HG03520 (cell line): Measurements from ENCODE around the gene ZMYND11.
"Not testable (repeated sequence)": the region's sequence is repeated elsewhere in the genome, so short reads cannot be mapped to it uniquely, and the experiment has no call there.

Experiments used
- ATAC-seq: cut with Tn5 transposase; IDR thresholded peaks from one replicate; pipeline ENCODE4 v1.9.1; 2021; ENCODE audit warnings: mild to moderate bottlenecking, moderate library complexity; ENCODE audit not compliant: unreplicated experiment

ZMYND11 gene

DNA sequence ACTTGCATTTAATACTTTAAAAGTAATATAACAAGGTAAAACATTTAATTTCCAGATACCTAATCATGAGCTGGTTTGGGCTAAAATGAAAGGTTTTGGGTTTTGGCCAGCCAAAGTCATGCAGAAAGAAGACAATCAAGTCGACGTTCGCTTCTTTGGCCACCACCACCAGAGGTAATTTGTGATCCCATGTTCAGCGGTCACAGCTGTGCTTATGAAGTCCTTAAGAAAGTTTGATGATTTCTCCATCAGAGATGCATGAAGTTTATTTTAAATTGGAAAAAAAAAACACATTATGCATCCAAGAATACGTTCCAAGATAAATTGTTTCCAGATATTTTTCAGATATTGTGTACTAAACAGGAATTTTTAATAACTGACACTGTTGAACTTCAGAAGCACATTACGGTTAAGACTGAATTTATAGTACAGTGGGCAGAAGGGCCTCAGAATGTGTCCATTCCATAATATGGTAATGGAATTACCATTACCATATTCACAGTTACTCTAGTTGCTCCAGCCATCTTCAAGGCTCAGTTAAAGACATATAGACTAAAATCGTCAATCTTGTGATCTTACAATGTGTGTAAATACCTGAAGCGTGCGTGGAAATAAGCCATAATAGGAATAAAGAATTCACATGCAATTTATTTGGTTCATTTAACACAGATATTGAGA lies 106.8 kb downstream of the ZMYND11 start:
- ATAC-seq = no peak

- no peak for ATAC-seq
These were observed 109.0 kb downstream of the ZMYND11 start for GRCh38 chr10:244227-244626.

GRCh38 chr10:246431-246830 lies 111.2 kb downstream of the ZMYND11 start:
- no peak for ATAC-seq

GRCh38 chr10:247480-247879 lies 112.2 kb downstream of the ZMYND11 start:
- ATAC-seq = no peak

- no peak for ATAC-seq
These were observed 113.1 kb downstream of the ZMYND11 start for GRCh38 chr10:248307-248706.

- no peak for ATAC-seq
These were observed 116.8 kb downstream of the ZMYND11 start for GRCh38 chr10:251982-252582.

GRCh38 chr10:260819-261429 lies 125.7 kb downstream of the ZMYND11 start:
- no peak for ATAC-seq

DNA sequence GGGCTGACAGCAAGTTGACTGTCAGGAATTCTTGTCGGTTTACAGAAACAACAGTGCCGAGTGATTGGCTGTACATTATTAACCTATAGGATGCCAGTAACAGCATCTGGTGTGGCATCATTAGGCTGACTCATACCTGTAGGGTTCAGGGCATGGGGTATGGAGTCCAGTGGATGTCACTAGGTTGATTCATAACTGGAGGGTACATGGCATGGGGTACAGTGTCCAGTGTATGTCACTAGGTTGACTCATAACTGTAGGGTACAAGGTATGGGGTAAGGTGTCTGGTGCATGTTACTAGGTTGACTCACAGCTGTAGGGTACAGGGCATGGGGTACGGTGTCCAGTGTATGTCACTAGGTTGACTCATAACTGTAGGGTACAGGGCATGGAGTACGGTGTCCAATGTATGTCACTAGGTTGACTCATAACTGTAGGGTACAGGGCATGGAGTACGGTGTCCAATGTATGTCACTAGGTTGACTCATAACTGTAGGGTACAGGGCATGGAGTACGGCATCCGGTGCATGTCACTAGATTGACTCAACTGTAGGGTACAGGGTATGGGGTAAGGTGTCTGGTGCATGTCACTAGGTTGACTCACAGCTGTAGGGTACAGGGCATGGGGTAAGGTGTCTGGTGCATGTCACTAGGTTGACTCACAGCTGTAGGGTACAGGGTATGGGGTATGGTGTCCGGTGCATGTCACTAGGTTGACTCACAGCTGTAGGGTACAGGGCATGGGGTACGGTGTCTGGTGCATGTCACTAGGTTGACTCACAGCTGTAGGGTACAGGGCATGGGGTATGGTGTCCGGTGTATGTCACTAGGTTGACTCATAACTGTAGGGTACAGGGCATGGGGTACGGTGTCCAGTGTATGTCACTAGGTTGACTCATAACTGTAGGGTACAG lies 129.2 kb downstream of the ZMYND11 start:
- not testable (repeated sequence) for ATAC-seq

- peak; percentile 65 for ATAC-seq
These were observed 129.8 kb downstream of the ZMYND11 start for GRCh38 chr10:265074-265440.

- not testable (repeated sequence) for ATAC-seq
These were observed 130.7 kb downstream of the ZMYND11 start for GRCh38 chr10:265816-266588.

GRCh38 chr10:266974-267425 lies 131.7 kb downstream of the ZMYND11 start:
- ATAC-seq = no peak

DNA sequence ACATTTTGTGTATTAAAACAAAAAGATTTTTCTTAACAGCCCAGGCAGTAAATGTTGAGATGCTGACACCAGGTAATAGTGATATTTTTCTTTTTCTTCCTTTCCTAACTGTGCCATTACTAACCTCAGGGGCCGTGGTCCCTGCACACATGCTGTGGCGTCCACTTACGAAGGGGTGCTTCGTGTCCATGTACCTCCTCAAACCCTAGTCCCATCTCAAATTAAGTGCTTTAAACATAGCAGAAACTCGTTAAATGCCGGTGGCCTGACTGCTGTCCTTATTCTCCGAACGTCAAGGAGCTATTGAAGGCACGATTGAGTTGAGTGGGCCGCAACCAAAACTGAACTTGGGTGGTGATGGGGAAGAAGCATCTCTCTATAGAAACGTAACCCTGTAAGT lies 132.4 kb downstream of the ZMYND11 start:
- ATAC-seq = no peak

DNA sequence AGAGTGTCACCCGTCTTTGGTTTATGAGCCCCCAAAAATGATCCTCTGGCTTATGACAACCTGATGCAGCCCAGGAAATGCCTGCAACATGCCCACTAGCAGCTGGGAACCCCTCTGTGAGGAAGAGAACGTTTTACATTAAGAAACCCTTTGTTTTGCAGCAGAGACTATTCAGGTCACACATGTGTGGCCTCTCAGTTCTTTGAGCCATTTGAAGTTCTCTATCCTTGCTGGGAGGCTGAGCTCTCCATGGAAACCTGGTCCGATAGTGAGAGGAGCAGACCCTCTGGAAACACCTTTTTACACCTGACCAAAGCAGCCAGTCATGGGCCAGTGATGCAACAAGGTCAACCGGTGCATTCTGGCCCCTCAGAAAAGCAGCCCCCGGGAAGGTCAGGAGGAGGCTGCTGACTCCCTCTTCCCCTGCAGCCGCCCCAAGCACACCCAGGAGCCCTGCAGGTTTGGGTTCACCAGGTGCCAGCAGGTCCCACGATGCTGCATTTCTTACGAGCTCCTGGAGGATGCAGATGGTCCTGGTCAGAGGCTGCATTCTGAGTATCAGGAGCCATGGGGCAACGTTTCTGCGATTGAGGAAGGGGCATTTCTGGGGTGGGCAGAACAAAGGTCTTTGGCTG lies 134.3 kb downstream of the ZMYND11 start:
- ATAC-seq = no peak

GRCh38 chr10:271201-271600 lies 135.9 kb downstream of the ZMYND11 start:
- ATAC-seq = no peak

DNA sequence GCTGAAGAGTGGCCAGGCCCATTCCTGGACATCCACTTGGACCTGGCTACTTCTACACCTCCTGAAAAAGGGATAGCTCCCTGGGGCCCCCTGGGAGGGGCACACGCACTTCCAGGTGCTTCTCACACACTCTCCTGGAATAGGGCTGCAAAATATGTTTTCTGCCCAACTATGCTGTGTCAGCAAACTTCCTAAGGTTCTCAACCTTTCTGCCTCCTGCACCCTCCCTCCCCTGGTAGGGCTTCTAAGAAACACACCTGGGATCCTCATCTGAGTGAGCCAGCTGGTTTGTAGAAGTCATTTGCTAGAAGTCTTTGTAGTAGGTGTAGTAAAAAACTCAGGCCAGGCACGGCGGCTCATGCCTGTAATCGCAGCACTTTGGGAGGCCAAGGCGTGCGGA lies 136.5 kb downstream of the ZMYND11 start:
- no peak for ATAC-seq

DNA sequence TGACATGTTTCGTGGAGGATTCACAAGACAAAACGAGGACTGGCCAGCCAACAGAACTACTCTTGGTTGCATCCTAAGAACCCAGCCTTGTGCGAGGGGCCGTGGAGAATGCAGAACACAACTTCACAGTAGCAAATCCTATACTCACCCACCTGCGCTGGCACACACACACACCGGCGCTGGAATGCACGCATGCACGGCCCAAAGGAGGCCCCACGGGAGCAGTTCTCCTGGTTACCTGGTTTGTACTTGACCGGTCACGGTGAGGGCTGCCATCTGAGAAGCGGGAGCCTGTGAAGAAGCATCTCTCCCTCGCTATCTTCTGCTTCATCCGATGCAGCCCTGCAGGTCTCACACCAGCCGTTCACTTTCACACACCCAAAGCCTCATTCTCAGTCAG lies 137.8 kb downstream of the ZMYND11 start:
- no peak for ATAC-seq

- no peak for ATAC-seq
These were observed 139.6 kb downstream of the ZMYND11 start for GRCh38 chr10:274866-275265.

- ATAC-seq = no peak
These were observed 140.4 kb downstream of the ZMYND11 start for GRCh38 chr10:275680-276079.

GRCh38 chr10:277963-278362 lies 142.7 kb downstream of the ZMYND11 start:
- no peak for ATAC-seq

DNA sequence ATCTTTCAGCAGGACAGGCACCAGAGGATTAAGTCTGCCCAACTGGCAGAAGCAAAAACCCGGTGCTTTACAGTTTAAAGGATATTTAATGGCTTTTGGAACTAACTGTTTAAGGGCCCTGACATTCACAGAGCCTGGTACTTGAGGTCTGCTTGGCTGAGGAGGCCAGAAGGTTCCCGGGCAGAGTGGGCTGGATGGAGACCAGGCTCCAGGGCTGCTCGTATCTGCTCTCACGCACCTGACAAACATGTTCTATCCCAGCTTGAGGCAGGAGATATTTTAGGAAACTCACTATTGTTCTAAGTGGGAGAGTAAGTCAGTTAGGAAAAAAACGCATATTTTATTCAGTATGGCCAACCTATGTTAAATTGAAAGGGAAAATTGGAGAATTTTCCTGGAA lies 143.5 kb downstream of the ZMYND11 start:
- no peak for ATAC-seq
